ENCODE results near the gene CCDC74B.
"Not testable (repeated sequence)": the region's sequence is repeated elsewhere in the genome, so short reads cannot be mapped to it uniquely, and the experiment has no call there.

DNA sequence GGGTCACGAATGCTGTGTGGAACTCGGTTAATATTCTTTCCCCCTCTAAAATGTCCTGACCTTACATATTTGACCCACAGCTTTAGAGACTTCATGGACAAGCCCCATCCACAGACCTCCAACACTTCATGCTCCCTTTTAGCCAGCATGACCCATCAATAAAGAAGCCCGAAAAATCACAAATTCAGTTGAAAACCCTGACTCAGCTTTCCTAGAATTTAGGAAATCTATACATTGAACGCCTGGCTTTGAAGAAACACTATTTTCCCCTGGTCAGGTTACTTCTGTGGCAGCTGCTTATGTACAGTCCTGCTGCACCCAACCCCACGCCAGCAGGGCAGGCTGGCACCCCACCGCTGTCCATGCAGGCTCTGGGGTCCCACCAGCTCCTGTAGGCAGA lies 46.4 kb upstream of the CCDC74B start:
- not testable (repeated sequence) for TF ChIP-seq CTCF, EZH2, EZH2phosphoT487 (IDR thresholded peaks at IDR 0.05)

All from neural progenitor cell (in vitro differentiated cells).